Left lung (tissue), 10 donors: Measurements from ENCODE around the gene TSTD2. TPM values are rescaled to one million over a fixed set of nuclear protein-coding genes. Genes with fewer than 3 reads are reported as not detected.

Experiments used
- ATAC-seq: fragments of 200-7000 bp; cut with Tn5 transposase; one replicate; pipeline ENCODE4 v1.9.1; 2020; ENCODE audit warnings: moderate library complexity
- DNase-seq, 4 donors: peaks; one replicate each; pipeline ENCODE4 v3.0.0-alpha.2; 2013 to 2020
- H3K27ac ChIP-seq, 2 donors: fragments of 200-600 bp; sonication (generic) in 1 of 2; one replicate each; pipeline versions ENCODE4 v1.5.0 to v1.8.0; 2020 to 2021
- H3K27me3 ChIP-seq, 2 donors: fragments of 200-600 bp; sonication (generic) in 1 of 2; one replicate each; pipeline versions ENCODE4 v1.5.0 to v1.8.0; 2020 to 2021
- H3K36me3 ChIP-seq, 2 donors: fragments of 200-600 bp; sonication (generic) in 1 of 2; one replicate each; pipeline versions ENCODE4 v1.5.0 to v1.8.0; 2020 to 2021
- H3K4me1 ChIP-seq, 2 donors: fragments of 200-600 bp; one replicate each; pipeline ENCODE4 v1.8.0; 2021
- H3K4me3 ChIP-seq, 2 donors: fragments of 200-600 bp; sonication (generic) in 1 of 2; one replicate each; pipeline versions ENCODE4 v1.5.0 to v1.8.0; 2020 to 2021; ENCODE audit warnings: mild to moderate bottlenecking in 1 of 2
- H3K9me3 ChIP-seq, 2 donors: fragments of 200-600 bp; sonication (generic) in 1 of 2; one replicate each; pipeline versions ENCODE4 v1.5.0 to v1.8.0; 2020 to 2021
- CTCF ChIP-seq, 2 donors: fragments of 200-600 bp; sonication (generic) in 1 of 2; IDR thresholded peaks; one replicate each; pipeline versions ENCODE4 v1.5.0 to v1.8.0; 2021; ENCODE audit warnings: antibody characterized with exemption in 2 of 2
- intact Hi-C, 2 donors: fragments of 100-400 bp; cut with DNase I; formaldehyde crosslinking; loops; one replicate each; pipeline versions ENCODE4 v1.11.2 to v1.14.2; 2022
- polyA plus RNA-seq, 6 donors: library from polyadenylated mRNA; unstranded; fragments of 120-200 nt; gene quantifications; one replicate each; pipeline ENCODE4 v1.2.1, GENCODE V29; 2013; ENCODE audit not compliant: insufficient read length in 6 of 6
- total RNA-seq, 2 donors: library from RNA; stranded (reverse); fragmentation: NEBNext Ultra II Directional; extraction: Animal tissue kit (Norgen Biotek cat#: 25700); gene quantifications; one replicate each; pipeline ENCODE4 v1.2.1, GENCODE V29; 2021
- donor health status: DM: no; HTN: yes; CAD: no.
- donor health status: DM: no; HTN: no; CAD: no.

The TSTD2 gene
- total and polyA plus RNA-seq, 8 donors: 16.4 to 41.5 (median 34.1) TPM

GRCh38 chr9:97556036-97556720 is 77.0 kb downstream of the TSTD2 start:
- TF ChIP-seq CTCF (IDR thresholded peaks at IDR 0.05): no peak
- Histone ChIP-seq H3K27ac (no peak overlapping the region), H3K4me1 (peaks cover 11 to 19% of the 10 kb centered on the region in 2 donors), H3K36me3 (no peaks in the 10 kb centered on the region), H3K27me3 (no peaks in the 10 kb centered on the region), H3K9me3 (no peaks in the 10 kb centered on the region), H3K4me3 (no peak overlapping the region)
- DNase-seq (no peak), ATAC-seq (no peak)
- intact Hi-C loops: no loop called here

- H3K27me3 ChIP-seq: no peaks in the 10 kb centered on the region
- no peak overlapping the region for H3K27ac ChIP-seq
- peaks cover 11 to 19% of the 10 kb centered on the region in 2 donors for H3K4me1 ChIP-seq
- no peak for ATAC-seq
- intact Hi-C loops: no loop called here
- H3K36me3 ChIP-seq: no peaks in the 10 kb centered on the region
- TF ChIP-seq CTCF (IDR thresholded peaks at IDR 0.05): no peak
- DNase-seq: no peak
- no peak overlapping the region for H3K4me3 ChIP-seq
- no peaks in the 10 kb centered on the region for H3K9me3 ChIP-seq
Measured at GRCh38 chr9:97555164-97555563, 78.0 kb downstream of the TSTD2 start.

GRCh38 chr9:97554566-97555075 is 78.5 kb downstream of the TSTD2 start:
- no peak for TF ChIP-seq CTCF (IDR thresholded peaks at IDR 0.05)

GRCh38 chr9:97553841-97554240 is 79.3 kb downstream of the TSTD2 start:
- H3K27ac ChIP-seq: no peak overlapping the region
- no peak overlapping the region for H3K4me3 ChIP-seq
- H3K9me3 ChIP-seq: no peaks in the 10 kb centered on the region
- no peak for TF ChIP-seq CTCF (IDR thresholded peaks at IDR 0.05)
- intact Hi-C loops: no loop called here
- no peaks in the 10 kb centered on the region for H3K27me3 ChIP-seq
- no peak for ATAC-seq
- no peak for DNase-seq
- H3K36me3 ChIP-seq: no peaks in the 10 kb centered on the region
- peaks cover 11 to 19% of the 10 kb centered on the region in 2 donors for H3K4me1 ChIP-seq

More at GRCh38 chr9:97554566-97555075, 78.5 kb downstream of the TSTD2 start:
- H3K4me1 ChIP-seq: peaks cover 11 to 19% of the 10 kb centered on the region in 2 donors
- no peaks in the 10 kb centered on the region for H3K9me3 ChIP-seq
- intact Hi-C loops: no loop called here
- no peaks in the 10 kb centered on the region for H3K27me3 ChIP-seq
- no peaks in the 10 kb centered on the region for H3K36me3 ChIP-seq
- H3K4me3 ChIP-seq: no peak overlapping the region
- DNase-seq (no peak), ATAC-seq (no peak)
- no peak overlapping the region for H3K27ac ChIP-seq

- Histone ChIP-seq H3K27ac (no peak overlapping the region), H3K36me3 (no peaks in the 10 kb centered on the region), H3K4me1 (peaks cover 11 to 12% of the 10 kb centered on the region in 2 donors), H3K9me3 (no peaks in the 10 kb centered on the region), H3K27me3 (no peaks in the 10 kb centered on the region), H3K4me3 (no peak overlapping the region)
- intact Hi-C loops: no loop called here
- ATAC-seq (no peak), DNase-seq (no peak)
- TF ChIP-seq CTCF (IDR thresholded peaks at IDR 0.05): no peak
Measured at GRCh38 chr9:97553141-97553540, 80.0 kb downstream of the TSTD2 start.
